ENCODE data around the gene USP48.

USP48 gene

GRCh38 chr1:21652101-21652936, 130.6 kb downstream of the USP48 start:
- no peak for DNase-seq

GRCh38 chr1:21651214-21652042, 131.5 kb downstream of the USP48 start:
- no peak for DNase-seq

- DNase-seq, result no peak
Observed at GRCh38 chr1:21650400-21650799, 132.5 kb downstream of the USP48 start.

- DNase-seq, result no peak
Observed at GRCh38 chr1:21649315-21649714, 133.6 kb downstream of the USP48 start.

- DNase-seq, result no peak
Observed at GRCh38 chr1:21648791-21649190, 134.2 kb downstream of the USP48 start.

- no peak for DNase-seq
Observed at GRCh38 chr1:21648352-21648730, 134.6 kb downstream of the USP48 start.

GRCh38 chr1:21647431-21648351, 135.3 kb downstream of the USP48 start:
- no peak for DNase-seq

GRCh38 chr1:21645550-21645949, 137.4 kb downstream of the USP48 start:
- DNase-seq, result no peak

- no peak for DNase-seq
Observed at GRCh38 chr1:21644906-21645305, 138.0 kb downstream of the USP48 start.

GRCh38 chr1:21644348-21644747, 138.6 kb downstream of the USP48 start:
- no peak for DNase-seq

- no peak for DNase-seq
Observed at GRCh38 chr1:21643624-21644023, 139.3 kb downstream of the USP48 start.

- DNase-seq, result no peak
Observed at GRCh38 chr1:21641967-21642739, 140.8 kb downstream of the USP48 start.

- DNase-seq, result no peak
Observed at GRCh38 chr1:21641537-21641936, 141.4 kb downstream of the USP48 start.

GRCh38 chr1:21641076-21641475, 141.9 kb downstream of the USP48 start:
- no peak for DNase-seq

- DNase-seq, result no peak
Observed at GRCh38 chr1:21640653-21641052, 142.3 kb downstream of the USP48 start.

- no peak for DNase-seq
Observed at GRCh38 chr1:21639594-21640041, 143.3 kb downstream of the USP48 start.

- no peak for DNase-seq
Observed at GRCh38 chr1:21638531-21639341, 144.2 kb downstream of the USP48 start.

GRCh38 chr1:21637514-21637913, 145.4 kb downstream of the USP48 start:
- DNase-seq, result no peak

GRCh38 chr1:21636029-21636428, 146.9 kb downstream of the USP48 start:
- DNase-seq, result no peak

GRCh38 chr1:21634806-21635535, 148.0 kb downstream of the USP48 start:
- no peak for DNase-seq
